HG02852 (cell line): ENCODE measurements around the gene POLR2H.

Source experiments
- ATAC-seq: cut with Tn5 transposase; IDR thresholded peaks from one replicate; pipeline ENCODE4 v1.9.1; 2021; ENCODE audit warnings: mild to moderate bottlenecking, moderate library complexity; ENCODE audit not compliant: unreplicated experiment

The POLR2H gene

GRCh38 chr3:184384856-184385422, 23.4 kb downstream of the POLR2H start:
- ATAC-seq = no peak

- no peak for ATAC-seq
Measured at GRCh38 chr3:184386047-184386806, 24.7 kb downstream of the POLR2H start.

- ATAC-seq = no peak
Measured at GRCh38 chr3:184387174-184387714, 25.7 kb downstream of the POLR2H start.

- ATAC-seq = no peak
Measured at GRCh38 chr3:184388164-184388935, 26.8 kb downstream of the POLR2H start.

GRCh38 chr3:184388936-184389230, 27.4 kb downstream of the POLR2H start:
- ATAC-seq = no peak

GRCh38 chr3:184389384-184389783, 27.9 kb downstream of the POLR2H start:
- no peak for ATAC-seq

- ATAC-seq = no peak
Measured at GRCh38 chr3:184389935-184390528, 28.5 kb downstream of the POLR2H start.

- no peak for ATAC-seq
Measured at GRCh38 chr3:184391266-184391665, 29.8 kb downstream of the POLR2H start.

GRCh38 chr3:184395320-184395660, 33.8 kb downstream of the POLR2H start:
- no peak for ATAC-seq

- no peak for ATAC-seq
Measured at GRCh38 chr3:184399410-184399809, 37.9 kb downstream of the POLR2H start.

- ATAC-seq = no peak
Measured at GRCh38 chr3:184405075-184406030, 43.8 kb downstream of the POLR2H start.

- no peak for ATAC-seq
Measured at GRCh38 chr3:184409331-184409926, 47.9 kb downstream of the POLR2H start.

GRCh38 chr3:184409946-184410500, 48.5 kb downstream of the POLR2H start:
- no peak for ATAC-seq

- no peak for ATAC-seq
Measured at GRCh38 chr3:184414418-184415202, 53.1 kb downstream of the POLR2H start.

GRCh38 chr3:184415203-184415490, 53.6 kb downstream of the POLR2H start:
- ATAC-seq = no peak

- ATAC-seq = peak; percentile 68
Measured at GRCh38 chr3:184417619-184418327, 56.3 kb downstream of the POLR2H start.
